ENCODE results near the gene PCDHA10. TPM values are rescaled to one million over a fixed set of nuclear protein-coding genes. Genes with fewer than 3 reads are reported as not detected.

The PCDHA10 gene
- total and polyA plus RNA-seq, 2 of the 13 experiments (the other 11 are each of a cell fraction or from before 2014, with no cell fraction given): 0.01 to 0.02 TPM

DNA sequence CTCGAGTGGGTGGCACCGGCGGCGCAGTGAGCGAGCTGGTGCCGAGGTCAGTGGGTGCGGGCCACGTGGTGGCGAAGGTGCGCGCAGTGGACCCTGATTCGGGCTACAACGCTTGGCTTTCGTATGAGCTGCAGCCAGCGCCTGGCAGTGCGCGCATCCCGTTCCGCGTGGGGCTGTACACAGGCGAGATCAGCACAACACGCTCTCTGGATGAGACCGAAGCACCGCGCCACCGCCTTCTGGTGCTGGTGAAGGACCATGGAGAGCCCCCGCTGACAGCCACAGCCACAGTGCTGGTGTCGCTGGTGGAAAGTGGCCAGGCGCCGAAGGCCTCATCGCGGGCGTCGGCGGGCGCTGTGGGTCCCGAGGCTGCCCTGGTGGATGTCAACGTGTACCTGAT, 32.2 kb upstream of the PCDHA10 start:
- Histone ChIP-seq H4K20me1 (ENCODE audit: insufficient read depth, low read length) (no peaks in the 10 kb centered on the region), H3K27me3 (ENCODE audit: control insufficient read depth in 1 of 2, insufficient read depth in 2 of 2, low read length in 2 of 2) (no peaks in the 10 kb centered on the region; a peak in 1 of 5 replicates), H3K4me1 (ENCODE audit: insufficient read depth, low read length) (no peaks in the 10 kb centered on the region), H3K79me2 (ENCODE audit: insufficient read depth, low read length) (no peaks in the 10 kb centered on the region), H2AFZ (ENCODE audit: low read length) (no peak overlapping the region), H3K36me3 (replicated peaks in 1 of 2; ENCODE audit: control insufficient read depth in 1 of 2, insufficient read depth in 2 of 2, low read length in 2 of 2) (no peaks in the 10 kb centered on the region), H3K9me3 (ENCODE audit: low read length) (no peaks in the 10 kb centered on the region), H3K27ac (ENCODE audit: extremely low read length, insufficient read depth, low read length) (no peak overlapping the region), H3K4me3 (replicated peaks in 1 of 3; ENCODE audit: insufficient read depth in 1 of 3, low read depth in 2 of 3, low read length in 3 of 3) (no peak overlapping the region), H3K9ac (ENCODE audit: insufficient read depth, low read depth, low read length) (no peak overlapping the region), H3K4me2 (ENCODE audit: low read depth, low read length) (no peak overlapping the region)
- CTCF ChIA-PET (ENCODE audit: low intra/inter-chr PET ratio, low total read pairs): no interaction called here
- intact Hi-C loops (cut with micrococcal nuclease; ENCODE audit: unreplicated experiment) (no loop called here), in situ Hi-C loops (cut with HindIII; ENCODE audit: extremely low pct_ligation_motif_present, low pct_unique_long_range_greater_than_20kb) (no loop called here)
- BruUV-seq (replicated peaks): no TSS peak
- DNase-seq (ENCODE audit: low spot score): no peak
- no peak for FAIRE-seq
- TF ChIP-seq, protein P1, sequence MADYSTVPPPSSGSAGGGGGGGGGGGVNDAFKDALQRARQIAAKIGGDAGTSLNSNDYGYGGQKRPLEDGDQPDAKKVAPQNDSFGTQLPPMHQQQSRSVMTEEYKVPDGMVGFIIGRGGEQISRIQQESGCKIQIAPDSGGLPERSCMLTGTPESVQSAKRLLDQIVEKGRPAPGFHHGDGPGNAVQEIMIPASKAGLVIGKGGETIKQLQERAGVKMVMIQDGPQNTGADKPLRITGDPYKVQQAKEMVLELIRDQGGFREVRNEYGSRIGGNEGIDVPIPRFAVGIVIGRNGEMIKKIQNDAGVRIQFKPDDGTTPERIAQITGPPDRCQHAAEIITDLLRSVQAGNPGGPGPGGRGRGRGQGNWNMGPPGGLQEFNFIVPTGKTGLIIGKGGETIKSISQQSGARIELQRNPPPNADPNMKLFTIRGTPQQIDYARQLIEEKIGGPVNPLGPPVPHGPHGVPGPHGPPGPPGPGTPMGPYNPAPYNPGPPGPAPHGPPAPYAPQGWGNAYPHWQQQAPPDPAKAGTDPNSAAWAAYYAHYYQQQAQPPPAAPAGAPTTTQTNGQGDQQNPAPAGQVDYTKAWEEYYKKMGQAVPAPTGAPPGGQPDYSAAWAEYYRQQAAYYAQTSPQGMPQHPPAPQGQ (CRISPR knock-in tag; IDR thresholded peaks at IDR 0.05; ENCODE audit: borderline replicate concordance): no peak
- TF ChIP-seq NR2F6 (IDR thresholded peaks at IDR 0.05) (no peak), NR2F6 (CRISPR knock-in tag; IDR thresholded peaks at IDR 0.05) (no peak), ZNF747 (CRISPR knock-in tag; IDR thresholded peaks at IDR 0.05; ENCODE audit: borderline replicate concordance) (no peak), SUZ12 (IDR thresholded peaks at IDR 0.05; ENCODE audit: low read depth, low read length) (no peak)
- TF ChIP-seq, protein P2, sequence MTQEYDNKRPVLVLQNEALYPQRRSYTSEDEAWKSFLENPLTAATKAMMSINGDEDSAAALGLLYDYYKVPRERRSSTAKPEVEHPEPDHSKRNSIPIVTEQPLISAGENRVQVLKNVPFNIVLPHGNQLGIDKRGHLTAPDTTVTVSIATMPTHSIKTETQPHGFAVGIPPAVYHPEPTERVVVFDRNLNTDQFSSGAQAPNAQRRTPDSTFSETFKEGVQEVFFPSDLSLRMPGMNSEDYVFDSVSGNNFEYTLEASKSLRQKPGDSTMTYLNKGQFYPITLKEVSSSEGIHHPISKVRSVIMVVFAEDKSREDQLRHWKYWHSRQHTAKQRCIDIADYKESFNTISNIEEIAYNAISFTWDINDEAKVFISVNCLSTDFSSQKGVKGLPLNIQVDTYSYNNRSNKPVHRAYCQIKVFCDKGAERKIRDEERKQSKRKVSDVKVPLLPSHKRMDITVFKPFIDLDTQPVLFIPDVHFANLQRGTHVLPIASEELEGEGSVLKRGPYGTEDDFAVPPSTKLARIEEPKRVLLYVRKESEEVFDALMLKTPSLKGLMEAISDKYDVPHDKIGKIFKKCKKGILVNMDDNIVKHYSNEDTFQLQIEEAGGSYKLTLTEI (CRISPR knock-in tag; conservative IDR thresholded peaks at IDR 0.05): no peak
- TF ChIP-seq, protein P3, sequence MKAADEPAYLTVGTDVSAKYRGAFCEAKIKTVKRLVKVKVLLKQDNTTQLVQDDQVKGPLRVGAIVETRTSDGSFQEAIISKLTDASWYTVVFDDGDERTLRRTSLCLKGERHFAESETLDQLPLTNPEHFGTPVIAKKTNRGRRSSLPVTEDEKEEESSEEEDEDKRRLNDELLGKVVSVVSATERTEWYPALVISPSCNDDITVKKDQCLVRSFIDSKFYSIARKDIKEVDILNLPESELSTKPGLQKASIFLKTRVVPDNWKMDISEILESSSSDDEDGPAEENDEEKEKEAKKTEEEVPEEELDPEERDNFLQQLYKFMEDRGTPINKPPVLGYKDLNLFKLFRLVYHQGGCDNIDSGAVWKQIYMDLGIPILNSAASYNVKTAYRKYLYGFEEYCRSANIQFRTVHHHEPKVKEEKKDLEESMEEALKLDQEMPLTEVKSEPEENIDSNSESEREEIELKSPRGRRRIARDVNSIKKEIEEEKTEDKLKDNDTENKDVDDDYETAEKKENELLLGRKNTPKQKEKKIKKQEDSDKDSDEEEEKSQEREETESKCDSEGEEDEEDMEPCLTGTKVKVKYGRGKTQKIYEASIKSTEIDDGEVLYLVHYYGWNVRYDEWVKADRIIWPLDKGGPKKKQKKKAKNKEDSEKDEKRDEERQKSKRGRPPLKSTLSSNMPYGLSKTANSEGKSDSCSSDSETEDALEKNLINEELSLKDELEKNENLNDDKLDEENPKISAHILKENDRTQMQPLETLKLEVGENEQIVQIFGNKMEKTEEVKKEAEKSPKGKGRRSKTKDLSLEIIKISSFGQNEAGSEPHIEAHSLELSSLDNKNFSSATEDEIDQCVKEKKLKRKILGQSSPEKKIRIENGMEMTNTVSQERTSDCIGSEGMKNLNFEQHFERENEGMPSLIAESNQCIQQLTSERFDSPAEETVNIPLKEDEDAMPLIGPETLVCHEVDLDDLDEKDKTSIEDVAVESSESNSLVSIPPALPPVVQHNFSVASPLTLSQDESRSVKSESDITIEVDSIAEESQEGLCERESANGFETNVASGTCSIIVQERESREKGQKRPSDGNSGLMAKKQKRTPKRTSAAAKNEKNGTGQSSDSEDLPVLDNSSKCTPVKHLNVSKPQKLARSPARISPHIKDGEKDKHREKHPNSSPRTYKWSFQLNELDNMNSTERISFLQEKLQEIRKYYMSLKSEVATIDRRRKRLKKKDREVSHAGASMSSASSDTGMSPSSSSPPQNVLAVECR (CRISPR knock-in tag; IDR thresholded peaks at IDR 0.05; ENCODE audit: borderline replicate concordance): no peak
- WGBS (ENCODE audit: low lambda C conversion rate): 92% methylated on average over 37 of the region's 38 CpGs
- POLR2A ChIA-PET: no interaction called here
- no peak for ATAC-seq
